NCI-H524 (cell line): ENCODE results near the gene AGBL5.
"Not testable (repeated sequence)": the region's sequence is repeated elsewhere in the genome, so short reads cannot be mapped to it uniquely, and the experiment has no call there.

Source experiments
- DNase-seq, 2 experiments: peaks; one replicate each; lab custom pipeline; 2025; lab: John Stamatoyannopoulos, UW

The AGBL5 gene

DNA sequence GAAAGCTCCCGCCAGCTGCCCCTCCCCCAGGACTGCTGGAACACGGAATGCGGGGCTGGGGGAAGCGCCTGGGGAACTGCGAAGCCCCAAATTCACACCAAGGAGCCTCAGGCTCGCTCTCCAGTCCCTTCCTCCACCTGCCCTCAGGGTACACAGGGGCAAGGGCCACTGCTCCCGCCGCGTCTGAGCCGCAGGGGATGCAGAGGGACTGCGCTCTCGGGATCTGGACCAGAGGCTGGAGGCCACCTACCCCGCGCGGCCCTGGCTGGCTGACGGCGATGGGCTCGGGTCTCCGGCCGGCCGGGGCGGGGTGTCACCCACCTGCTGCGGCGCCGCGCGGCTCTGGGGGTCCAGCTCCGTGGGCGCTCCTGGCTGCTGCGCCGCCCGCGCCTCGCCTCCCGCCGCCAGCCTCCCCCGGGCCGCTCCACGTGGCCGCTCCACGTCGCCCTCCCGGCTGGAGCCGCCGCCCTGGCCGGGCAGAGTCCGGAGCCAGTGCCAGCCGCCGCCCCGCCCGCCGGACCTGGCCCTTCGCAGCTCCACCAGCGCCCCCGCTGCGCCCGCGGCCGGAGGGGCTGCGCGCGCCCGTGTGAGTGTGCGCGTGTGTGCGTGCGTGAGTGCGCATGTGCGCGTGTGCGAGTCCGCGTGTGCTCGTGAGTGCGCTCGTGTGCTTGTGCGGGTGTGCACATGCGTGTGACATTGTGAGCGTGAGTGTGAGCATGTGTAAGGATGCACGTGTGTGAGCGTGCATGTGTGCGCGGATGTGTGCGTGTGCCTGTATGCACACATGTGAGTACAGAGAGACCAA is 67.3 kb downstream of the AGBL5 start, which contains the start of gene CGREF1:
CGREF1 (minus strand) TSS at position 604 of the 805 bp plus-strand sequence. CDS start 14,762 bp downstream, outside the sequence.
- DNase-seq = peak in 1 of 2 experiments; percentile 62

DNA sequence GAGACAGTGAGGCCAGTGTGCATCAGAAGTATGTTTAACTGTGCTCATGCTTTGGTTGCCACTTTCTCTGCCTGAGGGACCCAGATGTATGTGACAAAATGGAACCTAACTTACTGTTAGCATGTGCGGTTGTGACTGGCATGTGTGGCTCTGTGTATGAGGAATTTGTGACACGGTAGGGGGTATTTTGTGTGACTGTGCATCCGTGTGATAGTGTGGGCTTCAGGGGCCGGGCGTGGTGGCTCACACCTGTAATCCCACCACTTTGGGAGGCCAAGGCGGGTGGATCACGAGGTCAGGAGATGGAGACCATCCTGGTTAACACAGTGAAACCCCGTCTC is 67.8 kb downstream of the AGBL5 start:
- DNase-seq = not testable (repeated sequence)
